Loucy (cell line): ENCODE results near the gene SLC9B2.

Source experiments
- H2AFZ ChIP-seq: fragments of 200-600 bp; sonication (generic); 2 replicates; pipeline ENCODE4 v1.6.0; 2016; ENCODE audit warnings: antibody characterized with exemption, mild to moderate bottlenecking, low read length, moderate library complexity
- H3F3A ChIP-seq: fragments of 200-600 bp; 2 replicates; pipeline ENCODE4 v1.6.0; 2016; ENCODE audit warnings: antibody characterized with exemption, low read depth, mild to moderate bottlenecking
- H3K27me3 ChIP-seq: fragments of 200-600 bp; sonication (generic); 2 replicates; pipeline ENCODE4 v1.6.1; 2014; ENCODE audit warnings: low read length, mild to moderate bottlenecking; ENCODE audit not compliant: insufficient read depth, poor library complexity, severe bottlenecking
- H3K36me3 ChIP-seq: fragments of 200-600 bp; sonication (generic); 2 replicates; pipeline ENCODE4 v1.6.1; 2016; ENCODE audit warnings: low read length; ENCODE audit not compliant: insufficient read depth
- H3K4me1 ChIP-seq: fragments of 200-600 bp; sonication (generic); 2 replicates; pipeline ENCODE4 v1.5.1; 2014; ENCODE audit warnings: low read length, mild to moderate bottlenecking; ENCODE audit not compliant: insufficient read depth, poor library complexity, severe bottlenecking
- H3K4me2 ChIP-seq: fragments of 200-600 bp; sonication (generic); 2 replicates; pipeline ENCODE4 v1.6.0; 2014; ENCODE audit warnings: antibody characterized with exemption, low read length, low read depth, mild to moderate bottlenecking; ENCODE audit not compliant: poor library complexity, severe bottlenecking
- H3K4me3 ChIP-seq: fragments of 200-600 bp; sonication (generic); 2 replicates; pipeline ENCODE4 v1.5.1; 2014; ENCODE audit warnings: low read length, mild to moderate bottlenecking, mixed read lengths; ENCODE audit not compliant: poor library complexity, severe bottlenecking
- H3K79me2 ChIP-seq: fragments of 200-600 bp; sonication (generic); 2 replicates; pipeline ENCODE4 v1.6.1; 2014; ENCODE audit warnings: low read length; ENCODE audit not compliant: insufficient read depth
- H3K9ac ChIP-seq: fragments of 200-600 bp; sonication (generic); 2 replicates; pipeline ENCODE4 v1.6.0; 2014; ENCODE audit warnings: mild to moderate bottlenecking, low read depth, low read length, moderate library complexity; ENCODE audit not compliant: poor library complexity, severe bottlenecking
- H3K9me2 ChIP-seq: fragments of 200-600 bp; sonication (generic); replicated peaks from 2 replicates; pipeline ENCODE4 v1.6.1; 2016; ENCODE audit warnings: low read depth, low read length, mixed read lengths
- H3K9me3 ChIP-seq: fragments of 200-600 bp; sonication (generic); 2 replicates; pipeline ENCODE4 v1.6.1; 2014; ENCODE audit warnings: mild to moderate bottlenecking, antibody characterized with exemption, low read length, low read depth; ENCODE audit not compliant: insufficient read depth
- H4K20me1 ChIP-seq: fragments of 200-600 bp; sonication (generic); 2 replicates; pipeline ENCODE4 v1.6.0; 2014; ENCODE audit warnings: antibody characterized with exemption, low read length, mild to moderate bottlenecking; ENCODE audit not compliant: insufficient read depth, poor library complexity, severe bottlenecking
- EZH2phosphoT487 ChIP-seq: fragments of 200-600 bp; IDR thresholded peaks from 2 replicates; pipeline ENCODE4 v1.6.1; 2018; ENCODE audit warnings: antibody characterized with exemption, mild to moderate bottlenecking, moderate library complexity, borderline replicate concordance
- TF ChIP-seq, protein P1 (sequence below): fragments of 200-600 bp; sonication (generic); conservative IDR thresholded peaks from 2 replicates; pipeline ENCODE4 v1.5.1; 2014; ENCODE audit warnings: mild to moderate bottlenecking, antibody characterized with exemption, low read length

SLC9B2 gene

GRCh38 chr4:102988429-102989020 is 88.0 kb downstream of the SLC9B2 start:
- TF ChIP-seq, protein P1, sequence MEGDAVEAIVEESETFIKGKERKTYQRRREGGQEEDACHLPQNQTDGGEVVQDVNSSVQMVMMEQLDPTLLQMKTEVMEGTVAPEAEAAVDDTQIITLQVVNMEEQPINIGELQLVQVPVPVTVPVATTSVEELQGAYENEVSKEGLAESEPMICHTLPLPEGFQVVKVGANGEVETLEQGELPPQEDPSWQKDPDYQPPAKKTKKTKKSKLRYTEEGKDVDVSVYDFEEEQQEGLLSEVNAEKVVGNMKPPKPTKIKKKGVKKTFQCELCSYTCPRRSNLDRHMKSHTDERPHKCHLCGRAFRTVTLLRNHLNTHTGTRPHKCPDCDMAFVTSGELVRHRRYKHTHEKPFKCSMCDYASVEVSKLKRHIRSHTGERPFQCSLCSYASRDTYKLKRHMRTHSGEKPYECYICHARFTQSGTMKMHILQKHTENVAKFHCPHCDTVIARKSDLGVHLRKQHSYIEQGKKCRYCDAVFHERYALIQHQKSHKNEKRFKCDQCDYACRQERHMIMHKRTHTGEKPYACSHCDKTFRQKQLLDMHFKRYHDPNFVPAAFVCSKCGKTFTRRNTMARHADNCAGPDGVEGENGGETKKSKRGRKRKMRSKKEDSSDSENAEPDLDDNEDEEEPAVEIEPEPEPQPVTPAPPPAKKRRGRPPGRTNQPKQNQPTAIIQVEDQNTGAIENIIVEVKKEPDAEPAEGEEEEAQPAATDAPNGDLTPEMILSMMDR: no peak
- TF ChIP-seq EZH2phosphoT487: no peak
- H2AFZ ChIP-seq: no peak overlapping the region
- H3K4me2 ChIP-seq: no peak overlapping the region
- H3F3A ChIP-seq: no peaks in the 10 kb centered on the region
- no peaks in the 10 kb centered on the region for H3K4me1 ChIP-seq
- H4K20me1 ChIP-seq: no peaks in the 10 kb centered on the region
- no peaks in the 10 kb centered on the region for H3K36me3 ChIP-seq
- no peak overlapping the region for H3K9ac ChIP-seq
- no peaks in the 10 kb centered on the region for H3K79me2 ChIP-seq
- no peak overlapping the region for H3K4me3 ChIP-seq
- H3K9me3 ChIP-seq: no peaks in the 10 kb centered on the region
- no peaks in the 10 kb centered on the region for H3K27me3 ChIP-seq
- no peaks in the 10 kb centered on the region for H3K9me2 ChIP-seq

GRCh38 chr4:102981005-102981404 is 95.6 kb downstream of the SLC9B2 start:
- Histone ChIP-seq H3K9me2 (no peaks in the 10 kb centered on the region), H4K20me1 (no peaks in the 10 kb centered on the region), H3K4me2 (no peak overlapping the region), H2AFZ (no peak overlapping the region), H3F3A (no peaks in the 10 kb centered on the region), H3K9me3 (0 out of 2 replicates have a peak, but pooled peaks cover 4% of the 10 kb centered on the region), H3K79me2 (no peaks in the 10 kb centered on the region), H3K27me3 (no peaks in the 10 kb centered on the region), H3K4me3 (no peak overlapping the region), H3K36me3 (no peaks in the 10 kb centered on the region), H3K4me1 (no peaks in the 10 kb centered on the region), H3K9ac (no peak overlapping the region)
- TF ChIP-seq, protein P1: no peak
- no peak for TF ChIP-seq EZH2phosphoT487
